Rectal smooth muscle tissue (tissue), 1 donor: ENCODE measurements around the gene NECTIN1.

Experiments
- H3K27ac ChIP-seq: one replicate; pipeline ENCODE4 v1.7.0; 2013; ENCODE audit warnings: low read depth, low read length, inconsistent platforms
- H3K27me3 ChIP-seq: one replicate; pipeline ENCODE4 v1.7.0; 2013; ENCODE audit warnings: low read length; ENCODE audit not compliant: control insufficient read depth, insufficient read depth
- H3K36me3 ChIP-seq: one replicate; pipeline ENCODE4 v1.7.0; 2013; ENCODE audit warnings: low read length; ENCODE audit not compliant: control insufficient read depth, insufficient read depth
- H3K4me1 ChIP-seq: one replicate; pipeline ENCODE4 v1.7.0; 2013; ENCODE audit warnings: low read length; ENCODE audit not compliant: control insufficient read depth, insufficient read depth
- H3K4me3 ChIP-seq: one replicate; pipeline ENCODE4 v1.7.0; 2013; ENCODE audit warnings: low read length
- H3K9ac ChIP-seq: one replicate; pipeline ENCODE4 v1.7.0; 2013; ENCODE audit warnings: low read length

NECTIN1 gene

GRCh38 chr11:119594639-119595249 is 134.3 kb downstream of the NECTIN1 start:
- no peak overlapping the region for H3K27ac ChIP-seq
- H3K27me3 ChIP-seq: no peaks in the 10 kb centered on the region
- no peaks in the 10 kb centered on the region for H3K4me1 ChIP-seq
- H3K36me3 ChIP-seq: no peaks in the 10 kb centered on the region
- H3K4me3 ChIP-seq: no peak overlapping the region
- no peak overlapping the region for H3K9ac ChIP-seq

- Histone ChIP-seq H3K27me3 (no peaks in the 10 kb centered on the region), H3K4me1 (no peaks in the 10 kb centered on the region), H3K27ac (no peak overlapping the region), H3K4me3 (no peak overlapping the region), H3K36me3 (no peaks in the 10 kb centered on the region), H3K9ac (no peak overlapping the region)
These were observed 135.7 kb downstream of the NECTIN1 start for GRCh38 chr11:119593346-119593745.

DNA sequence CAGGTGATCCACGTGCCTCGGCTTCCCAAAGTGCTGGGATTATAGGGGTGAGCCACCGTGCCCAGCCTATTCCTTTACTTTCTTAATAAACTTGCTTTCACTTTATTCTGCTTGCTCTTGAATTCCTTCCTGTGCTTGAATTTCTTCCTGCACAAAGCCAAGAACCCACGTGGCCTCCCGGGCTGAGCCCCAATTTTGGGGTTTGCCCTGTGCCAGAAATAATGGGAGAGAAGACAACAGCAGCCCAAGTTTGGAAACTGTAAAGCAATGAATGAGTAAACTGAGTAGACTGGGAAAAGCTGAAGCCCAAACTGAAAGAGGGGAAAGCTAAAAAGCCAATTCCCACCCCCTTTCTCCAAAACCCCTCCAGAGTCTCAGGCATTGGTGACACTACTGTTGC is 136.4 kb downstream of the NECTIN1 start:
- no peaks in the 10 kb centered on the region for H3K36me3 ChIP-seq
- no peaks in the 10 kb centered on the region for H3K27me3 ChIP-seq
- H3K4me3 ChIP-seq: no peak overlapping the region
- no peaks in the 10 kb centered on the region for H3K4me1 ChIP-seq
- no peak overlapping the region for H3K9ac ChIP-seq
- H3K27ac ChIP-seq: no peak overlapping the region

DNA sequence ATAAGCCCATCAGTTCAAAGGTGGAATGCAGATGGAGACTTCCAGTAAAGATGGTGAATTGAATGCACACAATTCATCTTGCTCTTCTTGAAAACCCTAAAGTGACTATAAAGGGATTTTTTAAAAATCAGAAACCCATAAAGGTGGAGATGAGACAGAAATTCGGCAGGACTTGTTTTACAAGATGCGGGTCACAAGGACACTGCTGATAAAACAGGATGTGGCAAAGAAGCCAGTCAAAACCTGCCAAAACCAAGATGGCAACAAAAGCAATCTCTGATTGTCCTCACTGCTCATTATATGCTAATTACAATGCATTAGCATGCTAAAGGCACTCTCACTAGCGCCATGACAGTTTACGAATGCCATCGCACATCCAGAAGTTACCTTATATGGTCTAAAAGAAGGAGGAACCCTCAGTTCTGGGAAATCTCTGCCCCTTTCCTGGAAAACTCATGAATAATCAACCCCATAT is 137.1 kb downstream of the NECTIN1 start:
- H3K36me3 ChIP-seq: no peaks in the 10 kb centered on the region
- H3K27me3 ChIP-seq: no peaks in the 10 kb centered on the region
- no peak overlapping the region for H3K9ac ChIP-seq
- H3K27ac ChIP-seq: no peak overlapping the region
- no peak overlapping the region for H3K4me3 ChIP-seq
- H3K4me1 ChIP-seq: no peaks in the 10 kb centered on the region

DNA sequence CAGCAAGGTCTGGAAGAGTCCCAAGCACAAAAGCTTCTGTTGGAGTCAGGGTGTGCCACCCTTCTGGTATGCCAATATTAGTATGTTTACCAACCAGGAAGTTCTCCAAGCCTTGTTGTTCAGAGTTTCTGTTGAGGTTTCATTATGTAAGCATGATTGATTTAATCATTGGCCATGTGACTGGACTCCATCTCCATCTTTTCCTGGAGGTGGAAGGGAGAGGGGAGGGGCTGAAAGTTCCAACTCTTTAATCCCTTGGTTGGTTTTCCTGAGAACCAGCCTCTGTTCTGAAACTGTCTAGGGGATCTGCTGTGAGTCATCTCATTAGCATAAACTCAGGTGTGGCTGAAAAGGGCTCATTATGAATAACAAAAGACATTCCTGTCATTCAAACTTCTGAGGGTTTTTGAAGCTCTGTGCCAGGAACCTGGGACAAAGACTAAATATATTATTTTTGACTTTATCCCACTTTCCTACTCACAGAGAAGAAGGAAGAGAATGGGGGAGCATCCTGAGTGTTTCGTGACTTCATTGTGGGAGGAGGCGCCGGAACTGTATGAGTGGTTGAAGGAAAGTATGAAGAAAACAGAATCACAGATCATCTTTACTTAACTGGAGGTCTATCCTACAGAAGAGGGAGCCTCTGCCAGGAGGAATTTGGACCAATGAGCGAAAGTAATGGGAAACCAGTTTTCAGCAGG is 138.2 kb downstream of the NECTIN1 start:
- no peaks in the 10 kb centered on the region for H3K27me3 ChIP-seq
- no peak overlapping the region for H3K27ac ChIP-seq
- H3K36me3 ChIP-seq: no peaks in the 10 kb centered on the region
- no peaks in the 10 kb centered on the region for H3K4me1 ChIP-seq
- no peak overlapping the region for H3K9ac ChIP-seq
- H3K4me3 ChIP-seq: no peak overlapping the region

- peaks cover 6% of the 10 kb centered on the region for H3K4me1 ChIP-seq
- no peak overlapping the region for H3K9ac ChIP-seq
- H3K4me3 ChIP-seq: no peak overlapping the region
- no peak overlapping the region for H3K27ac ChIP-seq
- H3K36me3 ChIP-seq: no peaks in the 10 kb centered on the region
- peaks cover 4% of the 10 kb centered on the region for H3K27me3 ChIP-seq
These were observed 140.0 kb downstream of the NECTIN1 start for GRCh38 chr11:119589001-119589400.
